ENCODE data around the gene HDLBP.

Gene HDLBP

GRCh38 chr2:241267249-241268067 lies 48.0 kb downstream of the HDLBP start:
- DNase-seq (ENCODE audit: low read depth, low spot score), result no peak
- Histone ChIP-seq H3K27ac (ENCODE audit: low read length) (no peak overlapping the region), H3K4me1 (ENCODE audit: control insufficient read depth, insufficient read depth, low read length) (no peaks in the 10 kb centered on the region), H3K36me3 (ENCODE audit: control insufficient read depth, insufficient read depth, low read length) (peaks cover 8% of the 10 kb centered on the region; the same call in 1 of the 2 replicates), H3K4me3 (ENCODE audit: low read length) (no peak overlapping the region), H3K27me3 (ENCODE audit: control insufficient read depth, insufficient read depth, low read length) (no peaks in the 10 kb centered on the region), H3K9me3 (ENCODE audit: control insufficient read depth, insufficient read depth, low read length) (no peaks in the 10 kb centered on the region)
- no CpG with 5 or more reads among the region's 12 CpGs for WGBS (ENCODE audit: insufficient coverage, insufficient read length)

- H3K27me3 ChIP-seq (ENCODE audit: control insufficient read depth, insufficient read depth, low read length), result no peaks in the 10 kb centered on the region
- no CpG with 5 or more reads among the region's 5 CpGs for WGBS (ENCODE audit: insufficient coverage, insufficient read length)
- no peak for DNase-seq (ENCODE audit: low read depth, low spot score)
- H3K36me3 ChIP-seq (ENCODE audit: control insufficient read depth, insufficient read depth, low read length), result peaks cover 9% of the 10 kb centered on the region; the same call in 1 of the 2 replicates
- H3K4me1 ChIP-seq (ENCODE audit: control insufficient read depth, insufficient read depth, low read length), result no peaks in the 10 kb centered on the region
- no peak overlapping the region for H3K4me3 ChIP-seq (ENCODE audit: low read length)
- no peaks in the 10 kb centered on the region for H3K9me3 ChIP-seq (ENCODE audit: control insufficient read depth, insufficient read depth, low read length)
- no peak overlapping the region for H3K27ac ChIP-seq (ENCODE audit: low read length)
Observed at GRCh38 chr2:241265506-241265905, 50.0 kb downstream of the HDLBP start.

- Histone ChIP-seq H3K9me3 (ENCODE audit: control insufficient read depth, insufficient read depth, low read length) (no peaks in the 10 kb centered on the region), H3K36me3 (ENCODE audit: control insufficient read depth, insufficient read depth, low read length) (peaks cover 11% of the 10 kb centered on the region; the same call in 1 of the 2 replicates), H3K27ac (ENCODE audit: low read length) (no peak overlapping the region), H3K4me3 (ENCODE audit: low read length) (no peak overlapping the region), H3K27me3 (ENCODE audit: control insufficient read depth, insufficient read depth, low read length) (no peaks in the 10 kb centered on the region), H3K4me1 (ENCODE audit: control insufficient read depth, insufficient read depth, low read length) (no peaks in the 10 kb centered on the region)
- DNase-seq (ENCODE audit: low read depth, low spot score), result no peak
- WGBS (ENCODE audit: insufficient coverage, insufficient read length), result no CpG with 5 or more reads among the region's 7 CpGs
Observed at GRCh38 chr2:241263061-241263460, 52.4 kb downstream of the HDLBP start.

GRCh38 chr2:241261628-241262027 lies 53.8 kb downstream of the HDLBP start:
- DNase-seq (ENCODE audit: low read depth, low spot score), result no peak
- Histone ChIP-seq H3K27me3 (ENCODE audit: control insufficient read depth, insufficient read depth, low read length) (no peaks in the 10 kb centered on the region), H3K4me1 (ENCODE audit: control insufficient read depth, insufficient read depth, low read length) (no peaks in the 10 kb centered on the region), H3K4me3 (ENCODE audit: low read length) (no peak overlapping the region), H3K27ac (ENCODE audit: low read length) (no peak overlapping the region), H3K36me3 (ENCODE audit: control insufficient read depth, insufficient read depth, low read length) (peaks cover 11% of the 10 kb centered on the region), H3K9me3 (ENCODE audit: control insufficient read depth, insufficient read depth, low read length) (no peaks in the 10 kb centered on the region)
- no CpG with 5 or more reads among the region's 4 CpGs for WGBS (ENCODE audit: insufficient coverage, insufficient read length)

- no peak for DNase-seq (ENCODE audit: low read depth, low spot score)
- Histone ChIP-seq H3K4me3 (ENCODE audit: low read length) (no peak overlapping the region), H3K9me3 (ENCODE audit: control insufficient read depth, insufficient read depth, low read length) (no peaks in the 10 kb centered on the region), H3K27ac (ENCODE audit: low read length) (no peak overlapping the region), H3K27me3 (ENCODE audit: control insufficient read depth, insufficient read depth, low read length) (no peaks in the 10 kb centered on the region), H3K36me3 (ENCODE audit: control insufficient read depth, insufficient read depth, low read length) (peaks cover 18% of the 10 kb centered on the region), H3K4me1 (ENCODE audit: control insufficient read depth, insufficient read depth, low read length) (no peaks in the 10 kb centered on the region)
- no CpG with 5 or more reads among the region's 3 CpGs for WGBS (ENCODE audit: insufficient coverage, insufficient read length)
Observed at GRCh38 chr2:241260911-241261310, 54.6 kb downstream of the HDLBP start.

- Histone ChIP-seq H3K9me3 (ENCODE audit: control insufficient read depth, insufficient read depth, low read length) (no peaks in the 10 kb centered on the region), H3K4me1 (ENCODE audit: control insufficient read depth, insufficient read depth, low read length) (no peaks in the 10 kb centered on the region), H3K4me3 (ENCODE audit: low read length) (no peak overlapping the region), H3K27ac (ENCODE audit: low read length) (no peak overlapping the region), H3K36me3 (ENCODE audit: control insufficient read depth, insufficient read depth, low read length) (peaks cover 32% of the 10 kb centered on the region), H3K27me3 (ENCODE audit: control insufficient read depth, insufficient read depth, low read length) (no peaks in the 10 kb centered on the region)
- no CpG with 5 or more reads among the region's 8 CpGs for WGBS (ENCODE audit: insufficient coverage, insufficient read length)
- no peak for DNase-seq (ENCODE audit: low read depth, low spot score)
Observed at GRCh38 chr2:241258505-241259280, 56.8 kb downstream of the HDLBP start.

- H3K36me3 ChIP-seq (ENCODE audit: control insufficient read depth, insufficient read depth, low read length), result peaks cover 33% of the 10 kb centered on the region
- no peak overlapping the region for H3K27ac ChIP-seq (ENCODE audit: low read length)
- no peaks in the 10 kb centered on the region for H3K27me3 ChIP-seq (ENCODE audit: control insufficient read depth, insufficient read depth, low read length)
- H3K4me3 ChIP-seq (ENCODE audit: low read length), result no peak overlapping the region
- no peak for DNase-seq (ENCODE audit: low read depth, low spot score)
- H3K4me1 ChIP-seq (ENCODE audit: control insufficient read depth, insufficient read depth, low read length), result no peaks in the 10 kb centered on the region
- H3K9me3 ChIP-seq (ENCODE audit: control insufficient read depth, insufficient read depth, low read length), result no peaks in the 10 kb centered on the region
- WGBS (ENCODE audit: insufficient coverage, insufficient read length), result no CpG with 5 or more reads among the region's 11 CpGs
Observed at GRCh38 chr2:241257419-241258032, 57.9 kb downstream of the HDLBP start.

GRCh38 chr2:241256168-241256545 lies 59.3 kb downstream of the HDLBP start:
- Histone ChIP-seq H3K9me3 (ENCODE audit: control insufficient read depth, insufficient read depth, low read length) (no peaks in the 10 kb centered on the region), H3K4me1 (ENCODE audit: control insufficient read depth, insufficient read depth, low read length) (no peaks in the 10 kb centered on the region), H3K4me3 (ENCODE audit: low read length) (no peak overlapping the region), H3K27me3 (ENCODE audit: control insufficient read depth, insufficient read depth, low read length) (no peaks in the 10 kb centered on the region), H3K36me3 (ENCODE audit: control insufficient read depth, insufficient read depth, low read length) (peaks cover 38% of the 10 kb centered on the region), H3K27ac (ENCODE audit: low read length) (no peak overlapping the region)
- WGBS (ENCODE audit: insufficient coverage, insufficient read length), result no CpG with 5 or more reads among the region's 11 CpGs
- DNase-seq (ENCODE audit: low read depth, low spot score), result no peak

GRCh38 chr2:241255542-241256167 lies 59.8 kb downstream of the HDLBP start:
- Histone ChIP-seq H3K4me1 (ENCODE audit: control insufficient read depth, insufficient read depth, low read length) (no peaks in the 10 kb centered on the region), H3K9me3 (ENCODE audit: control insufficient read depth, insufficient read depth, low read length) (no peaks in the 10 kb centered on the region), H3K27me3 (ENCODE audit: control insufficient read depth, insufficient read depth, low read length) (no peaks in the 10 kb centered on the region), H3K36me3 (ENCODE audit: control insufficient read depth, insufficient read depth, low read length) (peaks cover 39% of the 10 kb centered on the region), H3K4me3 (ENCODE audit: low read length) (no peak overlapping the region), H3K27ac (ENCODE audit: low read length) (no peak overlapping the region)
- no CpG with 5 or more reads among the region's 13 CpGs for WGBS (ENCODE audit: insufficient coverage, insufficient read length)
- DNase-seq (ENCODE audit: low read depth, low spot score), result no peak

- H3K36me3 ChIP-seq (ENCODE audit: control insufficient read depth, insufficient read depth, low read length), result peaks cover 43% of the 10 kb centered on the region
- H3K4me3 ChIP-seq (ENCODE audit: low read length), result no peak overlapping the region
- H3K27ac ChIP-seq (ENCODE audit: low read length), result no peak overlapping the region
- H3K27me3 ChIP-seq (ENCODE audit: control insufficient read depth, insufficient read depth, low read length), result no peaks in the 10 kb centered on the region
- WGBS (ENCODE audit: insufficient coverage, insufficient read length), result no CpG with 5 or more reads among the region's 10 CpGs
- no peak for DNase-seq (ENCODE audit: low read depth, low spot score)
- no peaks in the 10 kb centered on the region for H3K4me1 ChIP-seq (ENCODE audit: control insufficient read depth, insufficient read depth, low read length)
- no peaks in the 10 kb centered on the region for H3K9me3 ChIP-seq (ENCODE audit: control insufficient read depth, insufficient read depth, low read length)
Observed at GRCh38 chr2:241254904-241255351, 60.5 kb downstream of the HDLBP start.

All from iPS DF 6.9 (cell line).